ENCODE data around the gene SPRR2B. TPM values are rescaled to one million over a fixed set of nuclear protein-coding genes. Genes with fewer than 3 reads are reported as not detected.

The SPRR2B gene
- total and polyA plus RNA-seq, 2 experiments from 2014 or later = not detected

GRCh38 chr1:153095764-153096163, 24.4 kb upstream of the SPRR2B start:
- no peak overlapping the region for H3K4me2 ChIP-seq
- DNase-seq (ENCODE audit: low spot score) = no peak
- no peaks in the 10 kb centered on the region for H3K9me3 ChIP-seq (ENCODE audit: low read depth)
- no peak for TF ChIP-seq EZH2 (IDR thresholded peaks at IDR 0.05; ENCODE audit: borderline replicate concordance)
- TF ChIP-seq CTCF (IDR thresholded peaks at IDR 0.05; ENCODE audit: poor library complexity) = no peak
- no peak for TF ChIP-seq EZH2phosphoT487 (IDR thresholded peaks at IDR 0.05; ENCODE audit: low read depth, severe bottlenecking, unreplicated experiment)
- no peak overlapping the region for H3K27ac ChIP-seq
- H3K79me2 ChIP-seq = no peaks in the 10 kb centered on the region
- H3K27me3 ChIP-seq = no peaks in the 10 kb centered on the region
- no peak overlapping the region for H3K4me3 ChIP-seq
- H3K36me3 ChIP-seq (replicated peaks; ENCODE audit: insufficient read depth, low read depth) = no peaks in the 10 kb centered on the region
- H3K4me1 ChIP-seq (ENCODE audit: insufficient read depth) = no peaks in the 10 kb centered on the region
- H3K9me2 ChIP-seq (replicated peaks; ENCODE audit: insufficient read depth) = no peaks in the 10 kb centered on the region
- no peak overlapping the region for H2AFZ ChIP-seq
- no peaks in the 10 kb centered on the region for H4K20me1 ChIP-seq (ENCODE audit: insufficient read depth, poor library complexity, severe bottlenecking)

GRCh38 chr1:153094426-153094825, 23.0 kb upstream of the SPRR2B start, which contains the start of gene SPRR2E:
Gene SPRR2E (minus strand): TSS chr1:153094526. CDS start chr1:153093751, 775 bp downstream.
- Histone ChIP-seq H3K4me3 (no peak within 1 kb of the TSS), H3K9me3 (ENCODE audit: low read depth) (no peaks in the 10 kb centered on the region), H3K27me3 (no peaks in the 10 kb centered on the region), H3K9me2 (replicated peaks; ENCODE audit: insufficient read depth) (no peaks in the 10 kb centered on the region), H3K4me1 (ENCODE audit: insufficient read depth) (no peaks in the 10 kb centered on the region), H3K27ac (no peak within 1 kb of the TSS), H3K4me2 (no peak within 1 kb of the TSS), H4K20me1 (ENCODE audit: insufficient read depth, poor library complexity, severe bottlenecking) (no peaks in the 10 kb centered on the region), H3K79me2 (no peaks in the 10 kb centered on the region), H2AFZ (no peak within 1 kb of the TSS), H3K36me3 (replicated peaks; ENCODE audit: insufficient read depth, low read depth) (no peaks in the 10 kb centered on the region)
- no peak for DNase-seq (ENCODE audit: low spot score)
- TF ChIP-seq EZH2phosphoT487 (IDR thresholded peaks at IDR 0.05; ENCODE audit: low read depth, severe bottlenecking, unreplicated experiment) (no peak), CTCF (IDR thresholded peaks at IDR 0.05; ENCODE audit: poor library complexity) (no peak), EZH2 (IDR thresholded peaks at IDR 0.05; ENCODE audit: borderline replicate concordance) (no peak)

GRCh38 chr1:153087652-153088051, 16.2 kb upstream of the SPRR2B start:
- Histone ChIP-seq H3K4me2 (no peak overlapping the region), H3K27ac (no peak overlapping the region), H2AFZ (no peak overlapping the region), H3K79me2 (no peaks in the 10 kb centered on the region), H4K20me1 (ENCODE audit: insufficient read depth, poor library complexity, severe bottlenecking) (no peaks in the 10 kb centered on the region), H3K36me3 (replicated peaks; ENCODE audit: insufficient read depth, low read depth) (no peaks in the 10 kb centered on the region), H3K9me2 (replicated peaks; ENCODE audit: insufficient read depth) (no peaks in the 10 kb centered on the region), H3K4me1 (ENCODE audit: insufficient read depth) (no peaks in the 10 kb centered on the region), H3K27me3 (no peaks in the 10 kb centered on the region), H3K9me3 (ENCODE audit: low read depth) (no peaks in the 10 kb centered on the region), H3K4me3 (no peak overlapping the region)
- no peak for DNase-seq (ENCODE audit: low spot score)
- WGBS (ENCODE audit: low lambda C conversion rate, missing lambda C conversion rate) = 87% methylated on average over 1 of the region's 1 CpG
- TF ChIP-seq CTCF (IDR thresholded peaks at IDR 0.05; ENCODE audit: poor library complexity) (no peak), EZH2phosphoT487 (IDR thresholded peaks at IDR 0.05; ENCODE audit: low read depth, severe bottlenecking, unreplicated experiment) (no peak), EZH2 (IDR thresholded peaks at IDR 0.05; ENCODE audit: borderline replicate concordance) (no peak)

- WGBS (ENCODE audit: low lambda C conversion rate, missing lambda C conversion rate) = 56% methylated on average over 3 of the region's 3 CpGs
- no peak overlapping the region for H3K4me3 ChIP-seq
These were observed 10.3 kb upstream of the SPRR2B start for GRCh38 chr1:153081736-153082135.

More at GRCh38 chr1:153081736-153082135, 10.3 kb upstream of the SPRR2B start:
- Histone ChIP-seq H3K9me3 (ENCODE audit: low read depth) (no peaks in the 10 kb centered on the region), H3K4me2 (no peak overlapping the region), H3K27me3 (no peaks in the 10 kb centered on the region), H2AFZ (no peak overlapping the region), H3K36me3 (replicated peaks; ENCODE audit: insufficient read depth, low read depth) (no peaks in the 10 kb centered on the region), H3K4me1 (ENCODE audit: insufficient read depth) (no peaks in the 10 kb centered on the region), H4K20me1 (ENCODE audit: insufficient read depth, poor library complexity, severe bottlenecking) (no peaks in the 10 kb centered on the region), H3K27ac (no peak overlapping the region), H3K9me2 (replicated peaks; ENCODE audit: insufficient read depth) (no peaks in the 10 kb centered on the region), H3K79me2 (no peaks in the 10 kb centered on the region)
- TF ChIP-seq EZH2phosphoT487 (IDR thresholded peaks at IDR 0.05; ENCODE audit: low read depth, severe bottlenecking, unreplicated experiment) (no peak), EZH2 (IDR thresholded peaks at IDR 0.05; ENCODE audit: borderline replicate concordance) (no peak), CTCF (IDR thresholded peaks at IDR 0.05; ENCODE audit: poor library complexity) (no peak)
- no peak for DNase-seq (ENCODE audit: low spot score)

Measured in hepatocyte (in vitro differentiated cells).